GM12891 (cell line): ENCODE data around the gene FBXW12.

Experiments used
- DNase-seq: peaks from one replicate; pipeline ENCODE4 v3.0.0; 2011; ENCODE audit warnings: low spot score; ENCODE audit not compliant: insufficient read length
- FAIRE-seq: peaks from 2 replicates; lab custom pipeline; 2011; peaks lifted over from hg19 to GRCh38; lab: Jason Lieb, UNC
- PAX5 ChIP-seq: IDR thresholded peaks from 2 replicates; pipeline ENCODE4 v1.6.1; 2011; ENCODE audit warnings: low read length, moderate library complexity, mild to moderate bottlenecking; ENCODE audit not compliant: insufficient read depth, severe bottlenecking
- POLR2A ChIP-seq: IDR thresholded peaks from 2 replicates; pipeline ENCODE4 v1.6.1; 2011; ENCODE audit warnings: low read depth, low read length, control low read depth
- POLR2AphosphoS5 ChIP-seq: IDR thresholded peaks from 2 replicates; pipeline ENCODE4 v1.6.1; 2011; ENCODE audit warnings: low read depth, low read length, control low read depth
- POU2F2 ChIP-seq: IDR thresholded peaks from 2 replicates; pipeline ENCODE4 v1.6.1; 2011; ENCODE audit warnings: low read depth, mild to moderate bottlenecking, control low read depth, low read length, moderate library complexity
- SPI1 ChIP-seq: IDR thresholded peaks from 2 replicates; pipeline ENCODE4 v1.6.1; 2011; ENCODE audit warnings: low read depth, low read length, control low read depth
- TAF1 ChIP-seq: IDR thresholded peaks from 2 replicates; pipeline ENCODE4 v1.6.1; 2011; ENCODE audit warnings: low read depth, low read length, control low read depth

Gene FBXW12

GRCh38 chr3:48345946-48346572 lies 26.0 kb upstream of the FBXW12 start:
- FAIRE-seq (no peak), DNase-seq (no peak)
- TF ChIP-seq POLR2AphosphoS5 = no peak
- TF ChIP-seq POLR2A = no peak
- TF ChIP-seq SPI1 = no peak

- no peak for DNase-seq
- FAIRE-seq = no peak
- TF ChIP-seq TAF1 (no peak), POLR2A (no peak), POU2F2 (no peak), SPI1 (no peak), PAX5 (no peak), POLR2AphosphoS5 (no peak)
Measured at GRCh38 chr3:48347500-48347899, 24.5 kb upstream of the FBXW12 start.

GRCh38 chr3:48352546-48352945 lies 19.5 kb upstream of the FBXW12 start:
- no peak for FAIRE-seq
- TF ChIP-seq POU2F2 (no peak), POLR2A (no peak), POLR2AphosphoS5 (no peak), TAF1 (no peak), PAX5 (no peak), SPI1 (no peak)
- DNase-seq = no peak

GRCh38 chr3:48353987-48354386 lies 18.0 kb upstream of the FBXW12 start:
- TF ChIP-seq POLR2AphosphoS5 = no peak
- TF ChIP-seq TAF1 = no peak
- TF ChIP-seq POU2F2 = no peak
- TF ChIP-seq POLR2A = no peak
- no peak for TF ChIP-seq SPI1
- TF ChIP-seq PAX5 = no peak
- DNase-seq (no peak), FAIRE-seq (no peak)

GRCh38 chr3:48356419-48356818 lies 15.6 kb upstream of the FBXW12 start:
- DNase-seq (no peak), FAIRE-seq (no peak)
- TF ChIP-seq SPI1 (no peak), POLR2AphosphoS5 (no peak)

GRCh38 chr3:48361928-48362327 lies 10.1 kb upstream of the FBXW12 start:
- TF ChIP-seq POU2F2 (no peak), POLR2AphosphoS5 (no peak), SPI1 (no peak), PAX5 (no peak), POLR2A (no peak), TAF1 (no peak)
- DNase-seq = no peak
- FAIRE-seq = no peak

GRCh38 chr3:48364840-48365239 lies 7.2 kb upstream of the FBXW12 start:
- TF ChIP-seq POU2F2 (no peak), POLR2A (no peak), TAF1 (no peak), POLR2AphosphoS5 (no peak), SPI1 (no peak), PAX5 (no peak)
- no peak for FAIRE-seq
- DNase-seq = no peak

- TF ChIP-seq TAF1 (no peak), PAX5 (no peak), POU2F2 (no peak), POLR2AphosphoS5 (no peak)
- DNase-seq (no peak), FAIRE-seq (no peak)
Measured at GRCh38 chr3:48367201-48367600, 4.8 kb upstream of the FBXW12 start.

- DNase-seq (no peak), FAIRE-seq (no peak)
- TF ChIP-seq TAF1 (no peak), POLR2A (no peak), SPI1 (no peak)
Measured at GRCh38 chr3:48369693-48370332, 2.2 kb upstream of the FBXW12 start.

GRCh38 chr3:48370333-48370713 lies 1.7 kb upstream of the FBXW12 start:
- FAIRE-seq = no peak
- no peak for DNase-seq
- no peak for TF ChIP-seq PAX5
- no peak for TF ChIP-seq POLR2AphosphoS5
- no peak for TF ChIP-seq TAF1
- no peak for TF ChIP-seq POU2F2
- TF ChIP-seq POLR2A = no peak
- no peak for TF ChIP-seq SPI1
